RCC 7860 (cell line): ENCODE measurements around the gene ZFYVE28.

ENCODE experiments used
- DNase-seq: peaks from one replicate; pipeline ENCODE4 v3.0.0-alpha.2; 2015; ENCODE audit warnings: low spot score
- FAIRE-seq: peaks from 2 replicates; lab custom pipeline; 2012; peaks lifted over from hg19 to GRCh38; lab: Jason Lieb, UNC

Gene ZFYVE28

DNA sequence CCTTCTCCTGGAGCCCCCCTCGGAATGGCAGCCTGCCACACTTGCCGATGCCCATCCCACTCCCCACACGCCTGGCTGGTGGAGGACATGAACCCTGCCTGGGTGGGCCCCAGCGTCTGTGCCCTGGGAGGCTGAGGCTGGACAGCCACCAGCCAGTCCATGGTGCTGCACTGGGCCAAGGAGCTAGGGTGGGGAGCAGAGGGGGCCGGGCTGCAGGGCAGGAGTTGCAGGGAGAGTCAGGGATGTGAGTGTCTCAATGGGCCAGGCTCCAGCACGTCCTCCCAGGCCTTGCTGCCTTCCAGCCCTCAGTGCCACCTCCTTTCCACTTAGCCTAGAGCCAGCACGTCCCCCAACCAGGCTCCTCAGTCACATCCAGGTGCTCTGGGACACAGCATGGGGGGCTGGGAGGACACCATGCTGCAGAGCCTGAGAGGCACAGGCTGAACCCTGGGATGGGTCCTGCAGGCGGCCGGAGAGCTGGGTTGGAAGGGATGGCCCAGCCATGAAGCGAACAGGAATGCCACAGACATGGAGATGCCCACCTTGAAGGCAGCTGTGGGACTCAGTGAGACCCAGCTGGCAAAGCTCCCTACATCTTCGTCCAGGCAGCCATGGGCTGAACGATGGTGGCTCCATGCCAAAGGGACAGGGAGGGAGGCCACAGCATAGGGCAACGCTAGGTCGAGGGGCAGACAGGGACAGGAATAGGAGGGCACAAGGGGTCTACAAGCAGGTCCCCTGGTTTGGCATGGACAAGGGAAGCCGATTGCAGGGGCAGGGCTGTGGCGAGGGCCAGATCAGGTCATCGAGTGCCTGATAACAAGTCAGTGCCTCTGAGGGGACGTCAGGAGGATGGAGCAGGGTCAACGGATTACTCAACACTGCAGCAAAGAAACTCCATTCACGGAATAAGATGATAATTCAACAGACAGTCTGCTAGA is 126.5 kb downstream of the ZFYVE28 start:
- DNase-seq (no peak), FAIRE-seq (no peak)

- DNase-seq: no peak
- FAIRE-seq: no peak
Measured at GRCh38 chr4:2290974-2291704, 127.3 kb downstream of the ZFYVE28 start.

- no peak for DNase-seq
- FAIRE-seq: no peak
Measured at GRCh38 chr4:2290488-2290887, 128.0 kb downstream of the ZFYVE28 start.

DNA sequence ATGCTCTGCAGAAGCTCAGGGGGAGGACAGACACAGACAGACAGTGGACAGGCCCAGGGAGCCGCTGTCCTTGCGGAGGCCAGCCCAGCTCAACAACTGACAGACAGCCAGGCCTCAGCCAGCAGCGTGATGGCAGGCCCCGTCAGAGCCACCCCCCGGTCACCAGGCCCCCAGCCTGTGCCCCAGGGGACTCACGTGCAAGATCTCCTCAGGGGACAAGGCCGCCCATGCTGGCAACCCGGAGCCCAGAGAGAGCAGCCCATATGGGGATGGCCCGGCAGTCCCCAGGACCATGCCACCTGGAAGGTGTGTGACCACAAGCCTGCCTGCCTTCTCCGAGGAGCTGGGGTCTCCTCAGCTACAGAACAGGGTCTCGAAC is 128.5 kb downstream of the ZFYVE28 start:
- FAIRE-seq (no peak), DNase-seq (no peak)

DNA sequence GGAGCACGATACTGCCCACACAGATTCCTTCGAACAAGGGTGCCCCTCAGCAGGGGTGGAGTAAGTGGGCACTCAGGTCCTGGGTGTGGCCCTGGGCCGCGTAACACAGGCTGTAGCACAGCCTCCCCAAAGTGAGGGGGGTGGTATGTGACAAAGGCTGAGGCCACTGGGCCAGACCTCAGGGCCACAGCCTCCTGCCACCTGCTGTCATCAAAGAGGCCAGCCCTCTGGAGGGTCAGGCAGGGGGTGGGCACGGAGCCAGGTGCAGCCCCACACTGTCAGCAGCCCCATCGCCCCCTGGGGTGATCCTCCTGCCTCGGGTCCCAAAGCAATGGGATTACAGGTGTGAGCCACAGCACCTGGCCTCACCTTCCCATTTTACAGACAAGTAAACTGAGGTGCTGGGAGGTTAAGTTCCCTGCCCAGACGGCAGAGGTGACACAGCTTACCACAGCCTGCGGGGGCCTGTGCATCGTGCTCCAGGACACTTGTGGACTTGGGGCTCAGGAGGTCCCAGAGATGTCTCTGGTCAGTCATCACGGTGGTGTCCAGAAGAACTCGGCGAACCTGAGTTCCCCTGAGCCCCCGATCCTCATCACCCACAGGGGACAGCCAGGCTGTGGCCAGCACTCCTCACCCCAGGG is 129.0 kb downstream of the ZFYVE28 start:
- DNase-seq (no peak), FAIRE-seq (no peak)

- DNase-seq (no peak), FAIRE-seq (no peak)
Measured at GRCh38 chr4:2288051-2288541, 130.3 kb downstream of the ZFYVE28 start.

- DNase-seq (no peak), FAIRE-seq (no peak)
Measured at GRCh38 chr4:2287594-2287915, 130.9 kb downstream of the ZFYVE28 start.

GRCh38 chr4:2286904-2287593 is 131.4 kb downstream of the ZFYVE28 start:
- DNase-seq: no peak
- no peak for FAIRE-seq

DNA sequence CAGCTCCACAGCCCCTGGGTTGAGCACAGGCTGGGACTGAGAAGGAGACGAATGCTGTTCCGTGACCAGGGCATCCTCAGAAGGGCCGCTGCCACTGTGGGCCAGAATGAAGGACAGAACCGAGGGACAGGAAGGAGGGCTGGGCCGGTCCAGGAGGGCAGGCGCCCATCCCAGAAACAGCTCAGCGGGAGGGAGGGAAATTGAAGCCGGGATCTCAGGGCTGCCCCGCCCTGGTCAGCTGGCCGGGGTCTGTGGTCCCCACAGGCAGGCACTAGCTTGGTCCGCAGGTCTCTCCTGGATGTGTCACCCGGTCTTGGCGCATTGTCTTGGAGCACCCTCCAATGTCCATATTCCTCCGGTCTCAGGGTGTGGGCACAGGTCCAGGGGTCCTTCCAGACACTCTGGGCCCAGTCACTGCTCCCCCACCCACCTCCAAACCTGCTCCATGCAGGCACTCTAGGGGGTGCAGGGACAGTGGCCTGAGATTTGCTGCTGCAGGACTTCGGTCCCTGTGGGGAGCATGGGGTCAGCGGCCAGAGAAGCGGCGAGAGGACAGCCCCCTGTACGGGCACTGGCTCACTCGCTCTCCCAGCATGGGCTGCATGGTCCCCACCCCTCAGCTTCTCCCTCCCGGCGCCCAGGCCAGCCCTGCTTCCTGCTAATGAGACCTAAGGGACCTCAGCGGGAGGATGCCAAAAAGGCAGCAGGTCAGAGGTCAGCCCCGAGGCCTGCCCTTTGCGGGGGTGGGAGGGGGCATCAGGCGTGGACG is 132.6 kb downstream of the ZFYVE28 start:
- no peak for FAIRE-seq
- DNase-seq: no peak

DNA sequence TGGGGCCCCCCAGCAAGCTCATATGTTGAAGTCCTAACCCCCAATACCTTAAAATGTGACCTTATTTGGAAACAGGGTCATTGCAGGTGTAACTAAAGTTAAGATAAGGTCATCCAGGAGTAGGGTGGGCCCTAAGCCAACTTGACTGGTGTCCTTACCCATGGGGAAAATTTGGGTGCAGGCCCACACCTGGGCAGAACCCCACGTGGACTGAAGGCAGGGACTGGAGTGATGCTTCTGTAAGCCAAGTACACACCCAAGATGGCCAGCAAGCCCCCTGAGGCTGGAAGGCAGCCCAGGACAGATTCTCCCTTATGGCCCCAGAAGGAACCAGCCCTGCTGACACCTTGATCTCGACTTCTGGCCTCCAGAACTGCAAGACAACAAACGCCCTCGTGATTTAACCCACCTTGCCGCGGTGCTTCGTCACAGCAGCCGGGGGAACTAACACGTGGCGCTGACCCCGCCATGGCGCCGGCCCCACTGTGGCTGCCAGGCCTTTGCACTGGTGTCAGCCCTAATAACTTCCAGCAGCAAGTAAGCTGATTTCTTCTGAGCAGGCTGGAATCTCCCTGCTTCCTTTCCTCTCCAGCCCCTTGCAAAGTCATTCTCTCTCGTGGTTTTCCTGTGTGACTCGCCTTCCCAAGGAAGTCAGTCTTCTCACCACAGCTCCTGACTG is 133.4 kb downstream of the ZFYVE28 start:
- peak; percentile 25 for DNase-seq
- FAIRE-seq: no peak

GRCh38 chr4:2284161-2284933 is 134.1 kb downstream of the ZFYVE28 start:
- FAIRE-seq: no peak
- DNase-seq: no peak

DNA sequence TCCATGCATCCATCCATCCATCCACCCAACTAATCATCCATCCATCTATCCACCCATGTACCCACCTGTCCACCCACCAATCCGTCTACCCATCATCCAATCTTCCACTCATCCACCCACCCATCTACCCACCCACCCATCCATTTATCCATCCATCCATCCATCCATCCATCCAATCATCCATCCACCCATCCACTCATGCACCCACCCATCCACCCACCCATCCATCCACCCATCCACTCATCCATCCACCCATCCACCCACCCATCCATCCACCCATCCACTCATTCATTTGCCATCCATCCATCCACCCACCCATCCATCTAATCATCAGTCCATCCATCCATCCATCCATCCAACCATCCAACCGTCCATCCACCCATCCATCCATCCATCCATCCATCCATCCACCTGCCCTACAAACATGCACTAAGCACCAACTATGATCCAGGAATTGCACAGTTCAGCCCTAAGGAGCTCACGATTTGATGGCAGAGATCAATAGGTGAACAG is 135.2 kb downstream of the ZFYVE28 start:
- FAIRE-seq: no peak
- no peak for DNase-seq

- no peak for DNase-seq
- no peak for FAIRE-seq
Measured at GRCh38 chr4:2281575-2282343, 136.7 kb downstream of the ZFYVE28 start.

DNA sequence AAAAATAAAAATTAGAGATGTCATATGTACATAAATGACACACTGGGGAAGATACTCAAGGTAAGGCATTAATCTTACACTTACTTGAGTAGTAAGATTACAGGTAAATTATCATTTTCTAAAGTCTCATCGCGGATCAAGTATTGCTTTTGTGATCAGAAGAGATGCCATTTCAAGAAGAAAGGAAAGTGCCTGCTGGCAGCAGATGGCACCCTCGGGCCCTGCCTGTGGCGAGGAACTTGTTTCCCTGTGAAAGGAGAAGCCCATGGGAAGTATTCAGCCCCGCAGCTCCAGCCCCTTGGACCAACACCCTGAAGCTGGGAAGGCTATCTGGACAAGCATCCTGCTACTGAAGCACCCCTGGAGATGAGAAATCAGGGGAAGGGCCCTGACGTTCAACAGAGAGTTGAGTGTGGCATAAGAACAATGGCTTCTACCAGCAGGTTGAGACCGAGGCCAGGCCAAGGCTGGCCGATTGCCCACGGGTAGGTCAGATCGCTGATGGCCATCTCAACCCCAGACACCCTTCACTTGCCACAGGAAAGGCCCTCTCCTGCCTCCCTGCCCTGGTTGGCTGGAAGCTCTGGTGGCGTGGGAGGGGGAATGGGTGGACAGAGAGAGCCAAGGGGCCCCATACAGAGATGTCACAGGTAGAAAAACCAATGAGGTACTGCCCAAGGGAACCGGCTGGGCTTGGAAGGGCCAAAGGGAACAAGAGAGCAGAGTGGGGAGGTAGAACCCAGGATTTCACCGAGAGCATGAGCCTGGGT is 137.7 kb downstream of the ZFYVE28 start:
- DNase-seq (no peak), FAIRE-seq (no peak)

DNA sequence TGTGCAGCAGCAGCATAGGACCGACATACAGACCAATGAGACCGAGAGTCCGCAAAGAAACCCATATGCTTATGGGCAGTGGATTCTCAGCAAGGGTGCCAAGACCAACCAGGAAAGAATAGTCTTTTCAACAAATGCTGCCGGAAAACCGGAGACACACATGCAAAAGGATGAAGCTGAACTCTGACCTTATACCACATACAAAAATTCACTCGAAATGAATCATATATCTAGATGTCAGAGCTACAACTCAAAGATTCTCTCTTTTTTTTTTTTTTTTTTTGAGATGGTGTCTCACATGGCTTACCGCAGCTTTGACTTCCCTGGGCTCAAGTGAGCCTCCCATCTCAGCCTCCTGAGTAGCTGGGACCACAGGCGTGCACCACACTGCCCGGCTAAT is 140.5 kb downstream of the ZFYVE28 start:
- FAIRE-seq: no peak
- no peak for DNase-seq

DNA sequence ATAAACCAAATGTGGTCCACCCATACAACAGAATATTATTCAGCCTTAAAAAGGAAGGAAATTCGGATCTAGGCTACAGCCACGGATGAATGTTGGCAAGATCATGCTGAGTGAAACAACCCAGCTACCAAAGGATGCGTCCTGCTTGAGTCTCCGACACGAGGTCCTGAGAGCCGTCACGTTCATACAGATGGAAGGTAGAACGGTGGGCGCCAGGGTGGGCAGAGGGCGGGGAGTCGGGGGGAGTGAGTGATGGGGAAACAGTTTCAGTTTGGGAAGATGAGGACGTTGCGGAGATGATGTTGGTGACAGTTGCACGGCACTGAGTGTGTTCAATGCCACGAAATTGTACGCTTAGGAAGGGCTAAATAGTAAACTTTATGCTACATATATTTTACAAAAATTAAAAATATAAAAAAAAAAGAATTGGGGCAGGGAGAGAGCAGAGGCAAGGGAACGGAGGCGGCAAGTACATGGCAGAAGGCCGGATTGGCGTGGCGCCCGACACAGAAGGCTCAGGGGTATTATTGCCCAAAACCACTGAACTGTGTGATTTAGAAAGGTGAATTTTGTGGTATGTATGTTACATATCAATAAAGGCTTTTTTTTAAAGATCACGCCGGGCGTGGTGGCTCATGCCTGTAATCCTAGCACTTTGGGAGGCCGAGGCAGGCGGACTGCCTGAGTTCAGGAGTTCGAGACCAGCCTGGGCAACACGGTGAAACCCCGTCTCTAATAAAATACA is 141.7 kb downstream of the ZFYVE28 start:
- no peak for FAIRE-seq

More for the DNA sequence above, 141.7 kb downstream of the ZFYVE28 start:
- no peak for DNase-seq
